H1 (cell line): ENCODE results near the gene LHB. TPM values are rescaled to one million over a fixed set of nuclear protein-coding genes. Genes with fewer than 3 reads are reported as not detected.
"Not testable (repeated sequence)": the region's sequence is repeated elsewhere in the genome, so short reads cannot be mapped to it uniquely, and the experiment has no call there.

Experiments
- CTCF ChIA-PET: fragments of 300-600 bp; sonication (Branson Sonifier 250); formaldehyde crosslinking; loops from one replicate; lab custom pipeline; 2021; ENCODE audit not compliant: partially characterized antibody; lab: Charles Lee
- POLR2A ChIA-PET: fragments of 300-600 bp; sonication (Branson Sonifier 250); formaldehyde crosslinking; loops from one replicate; lab custom pipeline; 2021; ENCODE audit warnings: inconsistent platforms; ENCODE audit not compliant: partially characterized antibody; lab: Charles Lee
- DNase-seq, 2 experiments: peaks; one replicate each; pipeline versions ENCODE4 v3.0.0 to v3.0.0-alpha.2; 2010 to 2022; ENCODE audit warnings: low spot score in 2 of 2, low read depth in 1 of 2, mixed read lengths in 1 of 2
- FAIRE-seq: peaks from 2 replicates; lab custom pipeline; 2011; peaks lifted over from hg19 to GRCh38; lab: Jason Lieb, UNC
- H2AFZ ChIP-seq: 2 replicates; pipeline ENCODE4 v1.8.1; 2012; ENCODE audit warnings: low read length, inconsistent platforms
- H2AK5ac ChIP-seq: 2 replicates; pipeline ENCODE4 v1.6.1; 2013; ENCODE audit warnings: low read depth, low read length
- H2BK120ac ChIP-seq: replicated peaks from 2 replicates; pipeline ENCODE3; 2013; ENCODE audit warnings: low read depth, low read length, inconsistent platforms
- H2BK12ac ChIP-seq: 2 replicates; pipeline ENCODE4 v1.6.1; 2013; ENCODE audit warnings: low read depth, low read length
- H2BK15ac ChIP-seq: 2 replicates; pipeline ENCODE4 v1.6.1; 2013; ENCODE audit warnings: low read length
- H2BK20ac ChIP-seq: 2 replicates; pipeline ENCODE4 v1.6.1; 2013; ENCODE audit warnings: low read length
- H2BK5ac ChIP-seq: 2 replicates; pipeline ENCODE4 v1.6.1; 2013; ENCODE audit warnings: low read depth, low read length
- H3K14ac ChIP-seq: 2 replicates; pipeline ENCODE4 v1.6.1; 2013; ENCODE audit warnings: inconsistent platforms; ENCODE audit not compliant: insufficient read length
- H3K18ac ChIP-seq: 2 replicates; pipeline ENCODE4 v1.6.1; 2013; ENCODE audit warnings: low read length; ENCODE audit errors: extremely low read depth
- H3K23ac ChIP-seq: 2 replicates; pipeline ENCODE4 v1.6.1; 2013; ENCODE audit warnings: inconsistent platforms; ENCODE audit not compliant: insufficient read length
- H3K23me2 ChIP-seq: 2 replicates; pipeline ENCODE4 v1.6.1; 2013; ENCODE audit warnings: low read depth, low read length
- H3K27ac ChIP-seq: 2 replicates; pipeline ENCODE4 v1.6.1; 2011; ENCODE audit warnings: low read depth, low read length, inconsistent platforms
- H3K27me3 ChIP-seq, 4 experiments: replicated peaks in 1 of 4; 1 replicate in 1 of 4; 2 replicates in 3 of 4; pipeline versions ENCODE4 v1.6.1 to v1.8.1; 2011 to 2013; ENCODE audit warnings: low read length in 3 of 4, mild to moderate bottlenecking in 3 of 4, inconsistent platforms in 2 of 4, mixed read lengths in 2 of 4, moderate library complexity in 1 of 4; ENCODE audit not compliant: control insufficient read depth in 3 of 4, insufficient read depth in 3 of 4; ENCODE audit errors: extremely low read depth in 1 of 4
- H3K36me3 ChIP-seq, 4 experiments: 2 replicates each; pipeline versions ENCODE4 v1.6.1 to v1.8.1; 2011 to 2013; ENCODE audit warnings: mild to moderate bottlenecking in 4 of 4, low read length in 3 of 4, moderate library complexity in 2 of 4, control low read depth in 1 of 4, inconsistent platforms in 1 of 4; ENCODE audit not compliant: insufficient read depth in 4 of 4, control insufficient read depth in 2 of 4
- H3K4ac ChIP-seq: replicated peaks from 2 replicates; pipeline ENCODE3; 2013; ENCODE audit warnings: low read length, low read depth, mixed read lengths, inconsistent platforms; ENCODE audit not compliant: insufficient read length
- H3K4me1 ChIP-seq, 4 experiments: replicated peaks in 1 of 4; 1 replicate in 1 of 4; 2 replicates in 3 of 4; pipeline versions ENCODE4 v1.6.1 to v1.8.1; 2011 to 2013; ENCODE audit warnings: low read length in 3 of 4, inconsistent platforms in 2 of 4, mixed read lengths in 1 of 4; ENCODE audit not compliant: insufficient read depth in 4 of 4, control insufficient read depth in 3 of 4
- H3K4me2 ChIP-seq, 2 experiments: 2 replicates each; pipeline versions ENCODE4 v1.6.1 to v1.8.1; 2011 to 2013; ENCODE audit warnings: low read depth in 2 of 2, low read length in 2 of 2, control low read depth in 1 of 2, inconsistent platforms in 1 of 2, mild to moderate bottlenecking in 1 of 2; ENCODE audit not compliant: insufficient read depth in 1 of 2
- H3K4me3 ChIP-seq, 4 experiments: fragments of 200-600, 300-600 bp in 1 of 4; sonication (generic), shearing (Covaris generic), sonication (Bioruptor Twin) in 1 of 4; 2 replicates each; pipeline versions ENCODE4 v1.5.1 to v1.8.1; 2011 to 2016; ENCODE audit warnings: low read length in 4 of 4, low read depth in 3 of 4, control low read depth in 2 of 4, inconsistent platforms in 2 of 4, mild to moderate bottlenecking in 2 of 4, mixed read lengths in 1 of 4, moderate library complexity in 1 of 4; ENCODE audit not compliant: insufficient read depth in 2 of 4; ENCODE audit errors: extremely low read depth in 1 of 4
- H3K56ac ChIP-seq: replicated peaks from 2 replicates; pipeline ENCODE3; 2013; ENCODE audit warnings: low read depth, mild to moderate bottlenecking, mixed read lengths, low read length, inconsistent platforms; ENCODE audit not compliant: insufficient read length
- H3K79me1 ChIP-seq: 2 replicates; pipeline ENCODE4 v1.6.1; 2013; ENCODE audit warnings: low read depth, low read length, control low read depth
- H3K79me2 ChIP-seq, 2 experiments: 2 replicates each; pipeline versions ENCODE4 v1.6.1 to v1.8.1; 2012 to 2013; ENCODE audit warnings: low read length in 2 of 2, mild to moderate bottlenecking in 2 of 2, inconsistent platforms in 1 of 2; ENCODE audit not compliant: insufficient read depth in 2 of 2, control insufficient read depth in 1 of 2
- H3K9ac ChIP-seq, 4 experiments: replicated peaks in 1 of 4; 1 replicate in 1 of 4; 2 replicates in 3 of 4; pipeline versions ENCODE4 v1.6.1 to v1.8.1; 2011 to 2013; ENCODE audit warnings: low read depth in 3 of 4, low read length in 3 of 4, control low read depth in 2 of 4, mild to moderate bottlenecking in 2 of 4, moderate library complexity in 2 of 4, inconsistent platforms in 1 of 4; ENCODE audit errors: extremely low read depth in 1 of 4
- H3K9me3 ChIP-seq, 2 experiments: 2 replicates each; pipeline versions ENCODE4 v1.6.1 to v1.8.1; 2012 to 2013; ENCODE audit warnings: mild to moderate bottlenecking in 2 of 2, moderate library complexity in 2 of 2, control low read depth in 1 of 2, inconsistent platforms in 1 of 2, low read depth in 1 of 2, low read length in 1 of 2, mixed read lengths in 1 of 2; ENCODE audit not compliant: insufficient read depth in 2 of 2
- H4K20me1 ChIP-seq, 2 experiments: replicated peaks in 1 of 2; 2 replicates each; pipeline versions ENCODE3 to v1.8.1; 2011 to 2013; ENCODE audit warnings: inconsistent platforms in 2 of 2, low read length in 2 of 2, mild to moderate bottlenecking in 1 of 2; ENCODE audit not compliant: insufficient read depth in 2 of 2, control insufficient read depth in 1 of 2
- H4K5ac ChIP-seq: 2 replicates; pipeline ENCODE4 v1.6.1; 2013; ENCODE audit warnings: low read length, low read depth, mixed read lengths, inconsistent platforms; ENCODE audit not compliant: insufficient read length
- H4K8ac ChIP-seq: 2 replicates; pipeline ENCODE4 v1.8.0; 2013; ENCODE audit warnings: mild to moderate bottlenecking, moderate library complexity, low read length, inconsistent platforms; ENCODE audit not compliant: insufficient read depth; ENCODE audit errors: extremely low read depth
- H4K91ac ChIP-seq: replicated peaks from 2 replicates; pipeline ENCODE3; 2013; ENCODE audit warnings: low read length, mixed read lengths, inconsistent platforms; ENCODE audit not compliant: insufficient read length
- WGBS, 2 experiments: shearing (Covaris generic) in 1 of 2; methylation state at CpG; one replicate each; pipeline versions ENCODE4 v1.1.6 to v1.1.7; 2013 to 2015; ENCODE audit warnings: low lambda C conversion rate in 2 of 2, mixed read lengths in 2 of 2, inconsistent platforms in 1 of 2, low coverage in 1 of 2, missing lambda C conversion rate in 1 of 2; ENCODE audit not compliant: insufficient replicate concordance in 2 of 2, insufficient coverage in 1 of 2, insufficient read length in 1 of 2; ENCODE audit errors: extremely low coverage in 1 of 2, missing lambda C conversion rate in 1 of 2; 5-methylcytosine and 5-hydroxymethylcytosine counted together
- polyA plus RNA-seq, 7 experiments: library from polyadenylated mRNA; depleted of rRNA in 3 of 7; stranded (reverse) in 5 of 7; unstranded in 2 of 7; fragments of >200 nt in 5 of 7; fragments of 200-250 nt in 2 of 7; gene quantifications; 1 replicate in 5 of 7; 2 replicates in 1 of 7; 4 replicates in 1 of 7; pipeline versions ENCODE4 v1.2.1 to v1.2.3, GENCODE V29; 2011 to 2013; ENCODE audit warnings: missing spikeins in 2 of 7, mixed read lengths in 2 of 7
- total RNA-seq: library from RNA; stranded (reverse); fragmentation: NEBNext Ultra II Directional; extraction: Animal tissue kit (Norgen Biotek cat#: 25700); gene quantifications from 2 replicates; pipeline ENCODE4 v1.2.1, GENCODE V29; 2021

LHB gene
- total and polyA plus RNA-seq, 2 of the 8 experiments (the other 6 are each of a cell fraction or from before 2014, with no cell fraction given), result 0.53 TPM; not detected in 1

DNA sequence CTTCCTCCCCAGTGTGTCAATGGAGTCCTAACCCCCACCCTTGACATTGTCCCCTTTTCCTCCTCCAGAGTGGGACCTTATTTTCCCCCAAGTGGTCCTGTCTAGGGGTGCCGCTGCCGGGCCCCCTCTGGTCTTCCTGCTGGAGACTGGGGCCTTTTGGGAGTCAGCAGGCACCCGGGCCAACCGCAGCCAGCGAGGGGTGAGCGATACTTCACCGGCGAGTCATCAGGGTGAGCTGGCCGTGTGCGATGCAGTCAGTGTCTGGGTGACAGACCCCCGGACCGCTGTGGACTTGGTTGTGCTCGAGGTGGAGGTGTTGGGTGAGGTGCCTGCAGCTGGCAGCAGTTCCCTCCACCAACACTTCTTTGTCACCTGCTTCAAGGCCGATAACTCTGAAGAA is 12.9 kb upstream of the LHB start:
- POLR2A ChIA-PET, H3K14ac ChIP-seq, H2BK5ac ChIP-seq, H2BK12ac ChIP-seq, H2AK5ac ChIP-seq, H3K27ac ChIP-seq, H3K79me2 ChIP-seq, H3K56ac ChIP-seq, H2BK20ac ChIP-seq, H3K9me3 ChIP-seq, H3K27me3 ChIP-seq, H3K9ac ChIP-seq, H3K4me3 ChIP-seq, DNase-seq, H4K8ac ChIP-seq, H3K23ac ChIP-seq, H3K4ac ChIP-seq, H2BK15ac ChIP-seq, H3K18ac ChIP-seq, H3K4me2 ChIP-seq, H3K79me1 ChIP-seq, H4K20me1 ChIP-seq, H3K23me2 ChIP-seq, H4K91ac ChIP-seq, H2AFZ ChIP-seq, H4K5ac ChIP-seq, FAIRE-seq, H3K4me1 ChIP-seq, H3K36me3 ChIP-seq, H2BK120ac ChIP-seq: not testable (repeated sequence)
- 86% methylated on average over 14 of the region's 14 CpGs; no CpG with 5 or more reads in 1 of the 2 experiments for WGBS, 2 experiments
- CTCF ChIA-PET, result interaction anchor here (1.4 to 2.5 kb wide), 2 partner anchors 10 to 31 kb away, joined by 3 to 9 read pairs; a partner anchor contains a TSS

DNA sequence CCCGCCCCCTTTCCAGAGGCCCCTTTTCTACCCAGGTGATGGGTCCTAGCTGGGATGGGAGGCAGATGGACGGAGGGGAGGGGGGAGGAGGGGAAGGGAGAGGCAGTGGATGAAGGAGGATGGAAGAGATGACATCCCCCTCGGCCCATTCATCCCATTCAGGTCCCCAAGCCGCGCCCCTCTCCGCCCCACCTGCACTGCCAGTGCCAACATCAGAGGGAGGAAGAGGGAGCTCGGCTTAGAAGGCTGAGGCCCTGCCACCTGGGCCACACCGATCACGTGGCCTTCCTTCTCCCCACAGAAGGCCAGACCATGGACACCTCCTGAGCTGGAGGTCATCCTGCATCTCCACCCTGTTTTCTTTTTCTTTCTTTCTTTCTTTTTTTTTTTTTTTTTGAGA is 11.8 kb upstream of the LHB start:
- POLR2A ChIA-PET, result interaction anchor here (0.6 kb wide), 1 partner anchor 31 kb away, joined by 3 read pairs; no protein-coding TSS in a partner anchor
- WGBS, 2 experiments, result 92% methylated on average over 2 of the region's 9 CpGs; no CpG with 5 or more reads in 1 of the 2 experiments
- not testable (repeated sequence) for H4K8ac ChIP-seq, H3K79me1 ChIP-seq, H3K27ac ChIP-seq, H3K23me2 ChIP-seq, H2BK15ac ChIP-seq, H3K56ac ChIP-seq, DNase-seq, H3K9ac ChIP-seq, FAIRE-seq, H4K91ac ChIP-seq, H2BK20ac ChIP-seq, H3K23ac ChIP-seq, H3K18ac ChIP-seq, H2BK5ac ChIP-seq, H4K20me1 ChIP-seq, H2BK12ac ChIP-seq, H3K14ac ChIP-seq, H3K36me3 ChIP-seq, H3K4me1 ChIP-seq, H3K4ac ChIP-seq, H2BK120ac ChIP-seq, H3K9me3 ChIP-seq, H4K5ac ChIP-seq, H3K27me3 ChIP-seq, H3K79me2 ChIP-seq, H2AFZ ChIP-seq, H3K4me3 ChIP-seq, H2AK5ac ChIP-seq, H3K4me2 ChIP-seq
- CTCF ChIA-PET, result interaction anchor here (1.4 to 1.5 kb wide), 2 partner anchors 29 to 32 kb away, joined by 3 to 8 read pairs; no protein-coding TSS in a partner anchor
